Smooth muscle cell (in vitro differentiated cells): ENCODE results near the gene CCIN. TPM values are rescaled to one million over a fixed set of nuclear protein-coding genes. Genes with fewer than 3 reads are reported as not detected.

Experiments
- DNase-seq: peaks from one replicate; lab custom pipeline; 2025; ENCODE audit not compliant: unreplicated experiment; lab: John Stamatoyannopoulos, UW
- H2AFZ ChIP-seq: fragments of 200-600 bp; sonication (generic); 2 replicates; pipeline ENCODE4 v1.6.0; 2016; ENCODE audit warnings: antibody characterized with exemption, low read depth, mild to moderate bottlenecking
- H3F3A ChIP-seq: fragments of 200-600 bp; sonication (generic); 2 replicates; pipeline ENCODE4 v1.6.0; 2017; ENCODE audit warnings: antibody characterized with exemption, low read depth
- H3K27ac ChIP-seq: fragments of 200-600 bp; sonication (generic); 2 replicates; pipeline ENCODE4 v1.5.1; 2016; ENCODE audit warnings: low read depth, mild to moderate bottlenecking
- H3K27me3 ChIP-seq: fragments of 200-600 bp; sonication (generic); 2 replicates; pipeline ENCODE4 v1.6.1; 2016; ENCODE audit warnings: low read depth, mild to moderate bottlenecking
- H3K36me3 ChIP-seq: fragments of 200-600 bp; sonication (generic); 2 replicates; pipeline ENCODE4 v1.5.1; 2016; ENCODE audit warnings: low read depth
- H3K4me1 ChIP-seq: fragments of 200-600 bp; sonication (generic); 2 replicates; pipeline ENCODE4 v1.5.1; 2016; ENCODE audit warnings: low read depth
- H3K4me2 ChIP-seq: fragments of 200-600 bp; sonication (generic); 2 replicates; pipeline ENCODE4 v1.6.0; 2016; ENCODE audit warnings: mild to moderate bottlenecking
- H3K4me3 ChIP-seq: fragments of 200-600 bp; sonication (generic); 2 replicates; pipeline ENCODE4 v1.5.1; 2016; ENCODE audit warnings: mild to moderate bottlenecking
- H3K79me2 ChIP-seq: fragments of 200-600 bp; sonication (generic); 2 replicates; pipeline ENCODE4 v1.6.0; 2016; ENCODE audit warnings: low read depth, mild to moderate bottlenecking
- H3K9ac ChIP-seq: fragments of 200-600 bp; sonication (generic); 2 replicates; pipeline ENCODE4 v1.6.0; 2016; ENCODE audit warnings: low read depth
- H3K9me3 ChIP-seq: fragments of 200-600 bp; sonication (generic); replicated peaks from 2 replicates; pipeline ENCODE4 v1.5.1; 2016; ENCODE audit warnings: low read depth
- H4K20me1 ChIP-seq: fragments of 200-600 bp; sonication (generic); 2 replicates; pipeline ENCODE4 v1.6.0; 2016; ENCODE audit warnings: low read depth
- CTCF ChIP-seq: fragments of 200-600 bp; sonication (generic); IDR thresholded peaks from 2 replicates; pipeline ENCODE4 v1.5.1; 2017; ENCODE audit warnings: borderline replicate concordance, mild to moderate bottlenecking, antibody characterized with exemption; ENCODE audit not compliant: insufficient read depth, poor library complexity, severe bottlenecking
- WGBS: methylation state at CpG from one replicate; pipeline ENCODE4 v1.1.7; 2016; ENCODE audit warnings: low lambda C conversion rate; 5-methylcytosine and 5-hydroxymethylcytosine counted together
- polyA plus RNA-seq: library from polyadenylated mRNA; unstranded; fragments of >200 nt; fragmentation: Nextera tagmentation; extraction: Ambion mirVana; gene quantifications from 2 replicates; pipeline ENCODE4 v1.2.1, GENCODE V29; 2016
- total RNA-seq: library from RNA; depleted of rRNA; stranded (reverse); fragments of >200 nt; gene quantifications from 2 replicates; pipeline ENCODE4 v1.2.3, GENCODE V29; 2014

Gene CCIN
- total and polyA plus RNA-seq, 2 experiments from 2014 or later = 0.31 to 1.3 TPM

- peaks cover 75% of the 10 kb centered on the region for H4K20me1 ChIP-seq
- peaks cover 25% of the 10 kb centered on the region for H3K79me2 ChIP-seq
- peak overlapping the region; percentile 74 for H3K27ac ChIP-seq
Measured at GRCh38 chr9:36213989-36214388, 44.8 kb downstream of the CCIN start.

GRCh38 chr9:36214571-36214970 lies 45.4 kb downstream of the CCIN start:
- peaks cover 41% of the 10 kb centered on the region for H3F3A ChIP-seq
- H2AFZ ChIP-seq = no peak overlapping the region
- H3K4me2 ChIP-seq = peak overlapping the region; percentile 14
- H3K4me1 ChIP-seq = peaks cover 7% of the 10 kb centered on the region
- H3K27me3 ChIP-seq = no peaks in the 10 kb centered on the region
- TF ChIP-seq CTCF = no peak
- no peaks in the 10 kb centered on the region for H3K9me3 ChIP-seq
- no peak for DNase-seq
- peaks cover 19% of the 10 kb centered on the region for H3K79me2 ChIP-seq
- H4K20me1 ChIP-seq = peaks cover 69% of the 10 kb centered on the region
- no peak overlapping the region for H3K9ac ChIP-seq
- H3K4me3 ChIP-seq = no peak overlapping the region
- H3K36me3 ChIP-seq = peaks cover 3% of the 10 kb centered on the region
- H3K27ac ChIP-seq = peak overlapping the region; percentile 74

More at GRCh38 chr9:36213989-36214388, 44.8 kb downstream of the CCIN start:
- peaks cover 7% of the 10 kb centered on the region for H3K4me1 ChIP-seq
- no peaks in the 10 kb centered on the region for H3K27me3 ChIP-seq
- H3K4me3 ChIP-seq = no peak overlapping the region
- H3K9ac ChIP-seq = no peak overlapping the region
- H3K36me3 ChIP-seq = peaks cover 3% of the 10 kb centered on the region
- H3F3A ChIP-seq = peaks cover 47% of the 10 kb centered on the region
- TF ChIP-seq CTCF = no peak
- DNase-seq = no peak
- peak overlapping the region; percentile 7 for H3K4me2 ChIP-seq
- H3K9me3 ChIP-seq = no peaks in the 10 kb centered on the region
- WGBS = 58% methylated on average over 4 of the region's 4 CpGs
- no peak overlapping the region for H2AFZ ChIP-seq

GRCh38 chr9:36217256-36217968 lies 48.2 kb downstream of the CCIN start:
- H2AFZ ChIP-seq = no peak overlapping the region
- H3K79me2 ChIP-seq = peaks cover 5% of the 10 kb centered on the region
- H3K9ac ChIP-seq = no peak overlapping the region
- TF ChIP-seq CTCF = no peak
- no peaks in the 10 kb centered on the region for H3K9me3 ChIP-seq
- peaks cover 5% of the 10 kb centered on the region for H3K36me3 ChIP-seq
- no peaks in the 10 kb centered on the region for H3K27me3 ChIP-seq
- peaks cover 7% of the 10 kb centered on the region for H3K4me1 ChIP-seq
- WGBS = 95% methylated on average over 13 of the region's 13 CpGs
- no peak overlapping the region for H3K27ac ChIP-seq
- no peak overlapping the region for H3K4me2 ChIP-seq
- no peak overlapping the region for H3K4me3 ChIP-seq
- peaks cover 39% of the 10 kb centered on the region for H3F3A ChIP-seq
- peaks cover 53% of the 10 kb centered on the region for H4K20me1 ChIP-seq
- no peak for DNase-seq

GRCh38 chr9:36218011-36218410 lies 48.8 kb downstream of the CCIN start:
- H4K20me1 ChIP-seq = peaks cover 47% of the 10 kb centered on the region
- H3K9me3 ChIP-seq = no peaks in the 10 kb centered on the region
- peaks cover 7% of the 10 kb centered on the region for H3K4me1 ChIP-seq
- no peak overlapping the region for H3K9ac ChIP-seq
- H2AFZ ChIP-seq = no peak overlapping the region
- peaks cover 5% of the 10 kb centered on the region for H3K79me2 ChIP-seq
- H3K4me3 ChIP-seq = no peak overlapping the region
- H3K4me2 ChIP-seq = no peak overlapping the region
- 93% methylated on average over 5 of the region's 5 CpGs for WGBS
- no peak for TF ChIP-seq CTCF
- DNase-seq = no peak
- H3K36me3 ChIP-seq = peaks cover 11% of the 10 kb centered on the region
- no peak overlapping the region for H3K27ac ChIP-seq
- H3K27me3 ChIP-seq = no peaks in the 10 kb centered on the region
- peaks cover 34% of the 10 kb centered on the region for H3F3A ChIP-seq
